ENCODE data around the gene SPON1.
A peak's percentile ranks its signal among the peaks of the same experiment; 100 is the strongest.
"Not testable (repeated sequence)": the region's sequence is repeated elsewhere in the genome, so short reads cannot be mapped to it uniquely, and the experiment has no call there.

SPON1 gene

GRCh38 chr11:14270690-14271542, 308.4 kb downstream of the SPON1 start:
- DNase-seq (ENCODE audit: low spot score), result peak; percentile 11

DNA sequence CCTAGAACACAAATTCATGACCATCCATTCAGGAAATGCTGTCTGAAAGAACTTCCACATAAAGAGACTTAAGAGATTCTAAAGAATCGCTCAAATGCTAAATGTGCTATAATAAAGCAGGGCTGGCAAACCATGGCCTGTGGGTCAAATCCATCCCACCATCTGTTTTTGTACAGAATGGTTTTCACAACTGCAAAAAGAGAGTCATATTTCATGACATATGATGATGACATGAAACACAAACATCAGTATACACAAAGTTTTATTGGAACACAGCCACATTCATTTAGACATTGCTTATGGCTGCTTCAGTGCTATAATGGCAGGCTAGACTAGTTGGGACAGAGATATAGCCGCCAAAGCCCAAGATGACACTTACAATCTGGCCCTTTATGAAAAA, 311.4 kb downstream of the SPON1 start:
- no peak for DNase-seq (ENCODE audit: low spot score)

DNA sequence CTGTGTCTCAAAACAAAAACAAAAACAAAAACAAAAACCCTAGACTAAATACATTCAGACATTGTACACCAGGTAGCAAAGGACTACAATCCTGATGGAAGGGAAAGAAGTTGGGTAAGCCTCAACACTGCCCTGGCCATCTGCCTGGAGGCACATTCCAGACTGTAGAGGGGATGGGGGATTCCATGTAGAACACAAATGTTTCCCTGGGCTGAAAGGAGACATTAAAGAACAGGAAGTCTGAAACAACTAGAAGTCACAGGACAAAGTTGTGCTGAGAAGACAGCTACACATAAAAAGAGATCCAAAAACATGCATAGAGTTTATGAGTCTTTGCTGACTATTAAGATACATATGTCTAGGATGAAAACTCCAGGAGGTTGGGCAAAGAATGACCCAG, 312.6 kb downstream of the SPON1 start:
- no peak for DNase-seq (ENCODE audit: low spot score)

GRCh38 chr11:14278869-14279268, 316.3 kb downstream of the SPON1 start:
- not testable (repeated sequence) for DNase-seq (ENCODE audit: low spot score)

GRCh38 chr11:14288189-14288935, 325.8 kb downstream of the SPON1 start:
- no peak for DNase-seq (ENCODE audit: low spot score)

DNA sequence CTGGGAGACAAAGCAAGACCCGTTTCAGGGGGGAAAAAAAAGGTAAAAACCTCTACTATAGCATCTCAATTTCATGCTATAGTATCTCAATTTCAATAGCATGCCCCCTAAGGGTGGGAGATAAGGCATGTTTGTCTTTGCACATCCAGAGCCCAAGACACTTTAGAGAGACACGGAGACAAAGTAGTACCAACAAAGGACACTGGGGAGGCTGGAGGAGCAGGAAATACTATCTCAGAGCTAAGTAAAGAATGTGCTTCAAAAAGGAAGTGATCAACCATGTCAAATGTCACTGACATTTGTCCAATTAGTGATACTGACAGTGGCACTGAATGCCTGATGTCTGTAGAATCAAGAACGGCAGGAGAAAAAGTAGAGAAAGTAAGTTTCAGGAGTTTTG, 327.9 kb downstream of the SPON1 start:
- DNase-seq (ENCODE audit: low spot score), result no peak

DNA sequence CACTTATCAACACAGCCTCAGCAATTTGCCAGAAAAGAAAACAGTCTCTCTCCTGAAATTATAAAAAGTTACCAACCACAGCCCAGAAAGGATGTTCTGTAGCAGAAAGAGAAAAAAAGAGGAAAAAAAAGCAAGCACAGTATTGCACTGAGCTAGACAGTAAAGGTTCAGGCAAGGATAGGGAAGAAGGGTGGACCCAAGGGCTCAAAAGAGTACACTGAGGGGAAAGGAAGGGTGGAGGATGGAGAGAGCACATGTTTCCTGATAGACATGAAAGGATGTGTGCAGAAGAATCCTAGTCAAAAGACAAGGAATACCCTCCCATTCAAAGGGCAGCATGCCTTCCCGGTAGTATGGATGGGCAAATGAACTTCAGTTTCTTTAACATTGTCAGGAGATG, 337.4 kb downstream of the SPON1 start:
- DNase-seq (ENCODE audit: low spot score), result no peak

DNA sequence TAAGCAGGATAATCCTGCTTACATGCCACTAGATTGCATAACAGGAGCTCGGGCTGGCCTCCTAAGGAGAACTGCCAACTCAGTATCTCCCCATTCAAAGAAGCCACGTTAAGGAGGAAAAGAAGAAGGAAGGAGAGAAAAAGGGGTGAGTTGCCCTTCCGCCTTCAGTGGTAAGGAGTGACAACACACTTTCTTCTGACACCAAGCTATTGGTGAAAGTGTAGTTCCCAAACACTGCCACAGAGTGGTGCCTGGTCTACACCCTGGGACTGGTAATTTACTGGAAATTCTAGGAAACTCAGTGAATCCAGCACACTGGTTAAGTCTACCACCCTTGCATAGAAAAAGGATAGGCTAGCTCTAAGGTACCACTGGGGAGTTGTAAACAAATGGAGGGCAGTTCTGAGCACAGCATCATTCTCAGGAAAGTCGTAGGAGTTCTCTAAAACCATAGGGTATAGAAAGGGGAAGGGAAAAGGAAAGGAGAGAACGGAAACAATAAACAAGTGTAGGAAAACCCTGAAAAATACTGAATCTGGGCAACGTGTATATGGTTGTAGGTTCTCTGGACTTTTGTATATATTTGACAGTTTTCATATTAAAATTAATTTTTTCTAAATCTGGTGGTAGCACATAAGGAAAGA, 338.3 kb downstream of the SPON1 start:
- DNase-seq (ENCODE audit: low spot score), result peak; percentile 38

DNA sequence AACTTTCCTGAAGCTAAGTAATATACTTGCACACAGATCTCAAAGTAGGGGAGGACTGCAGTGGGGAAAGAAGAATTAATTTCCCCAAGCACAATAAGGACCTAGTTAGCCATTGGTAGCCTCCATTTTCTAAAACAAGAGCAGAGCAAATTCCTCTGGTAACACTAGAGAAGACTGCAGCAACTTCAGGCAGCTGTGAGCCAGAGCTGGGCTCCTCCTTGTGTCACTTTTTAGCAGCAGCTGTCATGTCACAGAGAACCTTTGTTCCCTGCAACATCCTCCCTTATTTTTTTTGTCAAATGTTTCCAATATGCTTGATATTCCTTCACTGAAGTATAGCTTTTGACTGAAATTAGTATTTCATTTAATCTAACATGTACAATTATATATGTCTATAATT, 342.1 kb downstream of the SPON1 start:
- no peak for DNase-seq (ENCODE audit: low spot score)

DNA sequence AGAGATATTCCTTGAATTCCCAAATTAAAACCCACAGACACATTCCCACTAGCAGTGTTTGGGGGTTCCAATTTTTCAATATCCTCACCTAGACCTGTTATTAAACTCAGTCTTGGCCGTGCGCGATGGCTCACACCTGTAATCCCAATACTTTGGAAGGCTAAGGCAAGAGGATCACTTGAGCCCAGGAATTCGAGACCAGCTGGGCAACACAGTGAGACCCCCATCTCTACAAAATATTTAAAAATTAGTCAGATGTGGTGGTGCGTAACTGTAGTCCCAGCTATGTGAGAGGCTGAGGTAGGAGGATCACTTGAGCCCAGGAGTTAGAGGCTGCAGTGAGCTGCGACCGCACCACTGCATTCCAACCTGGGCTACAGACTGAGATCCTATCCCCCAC, 343.1 kb downstream of the SPON1 start:
- no peak for DNase-seq (ENCODE audit: low spot score)

GRCh38 chr11:14306481-14306880, 344.0 kb downstream of the SPON1 start:
- no peak for DNase-seq (ENCODE audit: low spot score)

- peak; percentile 26 for DNase-seq (ENCODE audit: low spot score)
These were observed 345.8 kb downstream of the SPON1 start for GRCh38 chr11:14308114-14308896.

GRCh38 chr11:14308897-14309387, 346.4 kb downstream of the SPON1 start:
- no peak for DNase-seq (ENCODE audit: low spot score)

- no peak for DNase-seq (ENCODE audit: low spot score)
These were observed 347.1 kb downstream of the SPON1 start for GRCh38 chr11:14309425-14310192.

- DNase-seq (ENCODE audit: low spot score), result no peak
These were observed 348.2 kb downstream of the SPON1 start for GRCh38 chr11:14310679-14311078.

DNA sequence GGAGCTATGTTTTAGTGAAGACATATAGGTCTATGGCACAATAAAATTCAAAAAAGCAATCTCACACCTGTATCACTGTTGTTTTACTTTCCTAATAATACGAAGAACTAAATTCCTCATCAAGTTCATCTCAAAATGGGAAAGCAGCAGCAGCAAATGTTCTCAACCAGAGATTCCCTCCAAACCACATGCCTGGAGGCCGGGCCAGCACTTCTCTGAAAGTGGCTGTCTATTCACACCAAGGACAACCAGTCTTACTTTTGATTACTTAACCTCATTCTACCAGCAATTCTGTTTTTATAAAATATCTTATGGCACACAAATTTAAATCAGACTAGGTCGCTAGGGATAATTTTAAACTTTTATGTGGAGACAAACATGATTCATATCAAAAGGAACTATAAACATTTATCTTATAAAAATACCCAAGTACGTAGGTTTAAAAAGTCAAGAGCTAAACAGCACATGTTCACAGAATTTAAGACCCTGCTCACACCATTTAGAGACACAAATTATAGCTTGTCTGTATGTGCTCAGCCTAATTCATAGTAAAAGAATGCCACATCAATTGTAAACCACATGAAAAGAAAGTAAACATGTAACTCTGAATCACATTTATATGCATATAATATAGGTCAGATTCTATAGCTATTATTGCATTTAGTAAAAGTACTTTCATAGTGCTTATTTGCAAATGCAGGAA, 350.4 kb downstream of the SPON1 start:
- no peak for DNase-seq (ENCODE audit: low spot score)

GRCh38 chr11:14314127-14314526, 351.6 kb downstream of the SPON1 start:
- DNase-seq (ENCODE audit: low spot score), result no peak

DNA sequence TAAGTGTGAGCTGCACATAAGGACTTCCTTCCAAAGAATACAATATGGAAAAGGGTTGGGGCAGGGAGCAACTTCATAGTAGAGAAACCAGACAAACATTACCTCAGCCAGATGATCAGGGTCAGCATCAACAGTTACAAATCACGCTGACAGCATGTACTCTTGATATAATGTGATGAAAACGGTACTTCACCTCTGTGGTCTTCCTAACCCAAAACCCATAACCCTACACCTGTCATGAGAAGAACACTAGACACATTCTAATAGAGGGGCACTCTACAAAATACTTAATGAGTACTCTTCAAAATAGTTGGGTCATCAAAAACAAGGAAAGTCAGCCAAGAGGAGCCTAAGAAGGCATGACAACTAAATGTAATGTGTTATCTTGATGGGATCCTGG, 352.6 kb downstream of the SPON1 start:
- no peak for DNase-seq (ENCODE audit: low spot score)

Measured in CD4-positive, alpha-beta T cell treated with Interleukin-6 at 100 ng/mL for 8 hours (primary cell).